GM23338 (cell line): ENCODE data around the gene ADA.

ENCODE experiments used
- POLR2AphosphoS5 ChIP-seq: IDR thresholded peaks from 2 replicates; pipeline ENCODE4 v1.6.1; 2016; ENCODE audit warnings: antibody characterized with exemption, low read depth
- STAT1 ChIP-seq: IDR thresholded peaks from one replicate; pipeline ENCODE4 v1.6.1; 2016; ENCODE audit warnings: antibody characterized with exemption; ENCODE audit not compliant: unreplicated experiment
- TF ChIP-seq, protein P1 (sequence below), 2 experiments: fragments of 200-600 bp in 1 of 2; sonication (generic) in 1 of 2; conservative IDR thresholded peaks; 2 replicates each; pipeline versions ENCODE4 v1.5.1 to v1.6.1; 2016 to 2017; ENCODE audit warnings: antibody characterized with exemption in 2 of 2, low read depth in 2 of 2, mild to moderate bottlenecking in 2 of 2, moderate library complexity in 1 of 2
- TF ChIP-seq, protein P2 (sequence below): IDR thresholded peaks from one replicate; pipeline ENCODE4 v1.6.1; 2018; ENCODE audit warnings: antibody characterized with exemption; ENCODE audit not compliant: unreplicated experiment

DNA sequence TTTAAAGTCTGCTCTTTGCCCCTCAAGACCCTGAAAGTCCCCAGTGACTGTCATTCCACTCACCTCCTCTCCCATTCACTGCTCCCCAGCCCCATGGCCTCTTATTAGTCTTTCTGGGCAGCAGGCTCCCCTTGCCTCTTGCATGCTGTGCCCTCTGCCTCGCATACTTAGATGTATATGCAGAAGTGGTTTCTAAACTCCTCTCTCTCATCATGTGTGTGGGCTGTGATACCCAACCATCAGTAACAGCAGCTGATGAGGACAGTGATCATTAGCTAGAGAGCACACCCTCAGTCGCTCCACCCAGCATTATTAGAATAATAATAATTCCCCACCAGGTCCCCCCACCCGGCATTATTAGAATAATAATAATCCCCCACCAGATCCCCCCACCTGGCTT, 54.6 kb downstream of the ADA start:
- no peak for TF ChIP-seq STAT1
- TF ChIP-seq, protein P1, sequence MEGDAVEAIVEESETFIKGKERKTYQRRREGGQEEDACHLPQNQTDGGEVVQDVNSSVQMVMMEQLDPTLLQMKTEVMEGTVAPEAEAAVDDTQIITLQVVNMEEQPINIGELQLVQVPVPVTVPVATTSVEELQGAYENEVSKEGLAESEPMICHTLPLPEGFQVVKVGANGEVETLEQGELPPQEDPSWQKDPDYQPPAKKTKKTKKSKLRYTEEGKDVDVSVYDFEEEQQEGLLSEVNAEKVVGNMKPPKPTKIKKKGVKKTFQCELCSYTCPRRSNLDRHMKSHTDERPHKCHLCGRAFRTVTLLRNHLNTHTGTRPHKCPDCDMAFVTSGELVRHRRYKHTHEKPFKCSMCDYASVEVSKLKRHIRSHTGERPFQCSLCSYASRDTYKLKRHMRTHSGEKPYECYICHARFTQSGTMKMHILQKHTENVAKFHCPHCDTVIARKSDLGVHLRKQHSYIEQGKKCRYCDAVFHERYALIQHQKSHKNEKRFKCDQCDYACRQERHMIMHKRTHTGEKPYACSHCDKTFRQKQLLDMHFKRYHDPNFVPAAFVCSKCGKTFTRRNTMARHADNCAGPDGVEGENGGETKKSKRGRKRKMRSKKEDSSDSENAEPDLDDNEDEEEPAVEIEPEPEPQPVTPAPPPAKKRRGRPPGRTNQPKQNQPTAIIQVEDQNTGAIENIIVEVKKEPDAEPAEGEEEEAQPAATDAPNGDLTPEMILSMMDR (conservative IDR thresholded peaks at IDR 0.05; ENCODE audit: low read depth in 2 of 2) = no peak
- TF ChIP-seq, protein P2, sequence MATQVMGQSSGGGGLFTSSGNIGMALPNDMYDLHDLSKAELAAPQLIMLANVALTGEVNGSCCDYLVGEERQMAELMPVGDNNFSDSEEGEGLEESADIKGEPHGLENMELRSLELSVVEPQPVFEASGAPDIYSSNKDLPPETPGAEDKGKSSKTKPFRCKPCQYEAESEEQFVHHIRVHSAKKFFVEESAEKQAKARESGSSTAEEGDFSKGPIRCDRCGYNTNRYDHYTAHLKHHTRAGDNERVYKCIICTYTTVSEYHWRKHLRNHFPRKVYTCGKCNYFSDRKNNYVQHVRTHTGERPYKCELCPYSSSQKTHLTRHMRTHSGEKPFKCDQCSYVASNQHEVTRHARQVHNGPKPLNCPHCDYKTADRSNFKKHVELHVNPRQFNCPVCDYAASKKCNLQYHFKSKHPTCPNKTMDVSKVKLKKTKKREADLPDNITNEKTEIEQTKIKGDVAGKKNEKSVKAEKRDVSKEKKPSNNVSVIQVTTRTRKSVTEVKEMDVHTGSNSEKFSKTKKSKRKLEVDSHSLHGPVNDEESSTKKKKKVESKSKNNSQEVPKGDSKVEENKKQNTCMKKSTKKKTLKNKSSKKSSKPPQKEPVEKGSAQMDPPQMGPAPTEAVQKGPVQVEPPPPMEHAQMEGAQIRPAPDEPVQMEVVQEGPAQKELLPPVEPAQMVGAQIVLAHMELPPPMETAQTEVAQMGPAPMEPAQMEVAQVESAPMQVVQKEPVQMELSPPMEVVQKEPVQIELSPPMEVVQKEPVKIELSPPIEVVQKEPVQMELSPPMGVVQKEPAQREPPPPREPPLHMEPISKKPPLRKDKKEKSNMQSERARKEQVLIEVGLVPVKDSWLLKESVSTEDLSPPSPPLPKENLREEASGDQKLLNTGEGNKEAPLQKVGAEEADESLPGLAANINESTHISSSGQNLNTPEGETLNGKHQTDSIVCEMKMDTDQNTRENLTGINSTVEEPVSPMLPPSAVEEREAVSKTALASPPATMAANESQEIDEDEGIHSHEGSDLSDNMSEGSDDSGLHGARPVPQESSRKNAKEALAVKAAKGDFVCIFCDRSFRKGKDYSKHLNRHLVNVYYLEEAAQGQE = no peak
- no peak for TF ChIP-seq POLR2AphosphoS5
